GM21576 (cell line): ENCODE measurements around the gene SHANK2.
"Not testable (repeated sequence)": the region's sequence is repeated elsewhere in the genome, so short reads cannot be mapped to it uniquely, and the experiment has no call there.

ENCODE experiments used
- ATAC-seq: cut with Tn5 transposase; IDR thresholded peaks from one replicate; pipeline ENCODE4 v1.9.1; 2021; ENCODE audit warnings: mild to moderate bottlenecking, moderate library complexity; ENCODE audit not compliant: unreplicated experiment

The SHANK2 gene

GRCh38 chr11:71245601-71246391 lies 6.6 kb downstream of the SHANK2 start:
- ATAC-seq: no peak

GRCh38 chr11:71244116-71244810 lies 8.1 kb downstream of the SHANK2 start:
- ATAC-seq: no peak

- ATAC-seq: no peak
Measured at GRCh38 chr11:71242391-71242790, 10.0 kb downstream of the SHANK2 start.

GRCh38 chr11:71241721-71242259 lies 10.6 kb downstream of the SHANK2 start:
- ATAC-seq: no peak

- ATAC-seq: no peak
Measured at GRCh38 chr11:71240865-71241691, 11.3 kb downstream of the SHANK2 start.

GRCh38 chr11:71240061-71240690 lies 12.2 kb downstream of the SHANK2 start:
- ATAC-seq: no peak

GRCh38 chr11:71239581-71239980 lies 12.8 kb downstream of the SHANK2 start:
- ATAC-seq: no peak

- no peak for ATAC-seq
Measured at GRCh38 chr11:71238941-71239340, 13.4 kb downstream of the SHANK2 start.

GRCh38 chr11:71238285-71238875 lies 14.0 kb downstream of the SHANK2 start:
- ATAC-seq: no peak

- no peak for ATAC-seq
Measured at GRCh38 chr11:71237853-71238252, 14.5 kb downstream of the SHANK2 start.

- no peak for ATAC-seq
Measured at GRCh38 chr11:71236836-71237475, 15.4 kb downstream of the SHANK2 start.

- no peak for ATAC-seq
Measured at GRCh38 chr11:71235719-71236118, 16.7 kb downstream of the SHANK2 start.

- ATAC-seq: not testable (repeated sequence)
Measured at GRCh38 chr11:71233896-71234852, 18.2 kb downstream of the SHANK2 start.

- no peak for ATAC-seq
Measured at GRCh38 chr11:71232364-71232763, 20.0 kb downstream of the SHANK2 start.

- ATAC-seq: no peak
Measured at GRCh38 chr11:71228961-71229360, 23.4 kb downstream of the SHANK2 start.

GRCh38 chr11:71227058-71227659 lies 25.2 kb downstream of the SHANK2 start:
- no peak for ATAC-seq

- no peak for ATAC-seq
Measured at GRCh38 chr11:71223671-71224660, 28.4 kb downstream of the SHANK2 start.
